ENCODE results near the gene RNU5D-1.

GRCh38 chr1:44681905-44682882 is 48.8 kb downstream of the RNU5D-1 start:
- TF ChIP-seq CTCF (IDR thresholded peaks at IDR 0.05) (no peak), ZFX (IDR thresholded peaks at IDR 0.05; ENCODE audit: borderline replicate concordance) (no peak)

Measured in 22Rv1 (cell line).